ENCODE measurements around the gene ZNF791. TPM values are rescaled to one million over a fixed set of nuclear protein-coding genes. Genes with fewer than 3 reads are reported as not detected.

ZNF791 gene
- total and polyA plus RNA-seq, 4 donors = 5.5 to 33.4 (median 15.4) TPM

DNA sequence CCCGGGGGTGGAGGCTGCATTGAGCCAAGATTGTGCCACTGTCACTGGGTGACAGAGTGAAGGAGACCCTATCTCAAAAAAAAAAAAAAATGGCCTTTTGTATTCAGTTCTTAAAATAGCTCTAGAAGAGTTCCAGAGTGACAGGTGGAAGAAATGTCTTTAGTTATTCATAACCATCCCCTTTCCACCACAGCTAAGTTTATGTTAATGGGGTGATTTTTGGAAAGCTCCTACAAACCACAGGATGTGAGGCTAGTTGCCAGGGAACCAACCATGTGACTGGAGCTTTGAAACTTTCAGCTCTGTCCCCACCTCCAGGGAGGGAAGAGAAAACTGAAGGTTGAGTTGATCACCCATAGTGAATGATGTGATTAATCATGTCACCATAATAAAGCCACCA is 7.0 kb upstream of the ZNF791 start:
- ATAC-seq (ENCODE audit: insufficient read depth, low FRiP score) (no peak), DNase-seq (peak; percentile 20 to 61 (median 53))
- H3K9ac ChIP-seq (ENCODE audit: insufficient read depth in 1 of 2, low read length in 2 of 2) = no peak overlapping the region
- H3K27me3 ChIP-seq (ENCODE audit: control insufficient read depth in 3 of 3, insufficient read depth in 3 of 3, low read length in 2 of 3) = no peaks in the 10 kb centered on the region
- 85 to 94% methylated on average over 1 of the region's 1 CpG for WGBS, 2 donors
- peaks cover 0 to under 1% (median 0%) of the 10 kb centered on the region in 5 donors for H3K4me1 ChIP-seq (ENCODE audit: control insufficient read depth in 5 of 5, insufficient read depth in 5 of 5, low read length in 5 of 5)
- TF ChIP-seq, protein P1, sequence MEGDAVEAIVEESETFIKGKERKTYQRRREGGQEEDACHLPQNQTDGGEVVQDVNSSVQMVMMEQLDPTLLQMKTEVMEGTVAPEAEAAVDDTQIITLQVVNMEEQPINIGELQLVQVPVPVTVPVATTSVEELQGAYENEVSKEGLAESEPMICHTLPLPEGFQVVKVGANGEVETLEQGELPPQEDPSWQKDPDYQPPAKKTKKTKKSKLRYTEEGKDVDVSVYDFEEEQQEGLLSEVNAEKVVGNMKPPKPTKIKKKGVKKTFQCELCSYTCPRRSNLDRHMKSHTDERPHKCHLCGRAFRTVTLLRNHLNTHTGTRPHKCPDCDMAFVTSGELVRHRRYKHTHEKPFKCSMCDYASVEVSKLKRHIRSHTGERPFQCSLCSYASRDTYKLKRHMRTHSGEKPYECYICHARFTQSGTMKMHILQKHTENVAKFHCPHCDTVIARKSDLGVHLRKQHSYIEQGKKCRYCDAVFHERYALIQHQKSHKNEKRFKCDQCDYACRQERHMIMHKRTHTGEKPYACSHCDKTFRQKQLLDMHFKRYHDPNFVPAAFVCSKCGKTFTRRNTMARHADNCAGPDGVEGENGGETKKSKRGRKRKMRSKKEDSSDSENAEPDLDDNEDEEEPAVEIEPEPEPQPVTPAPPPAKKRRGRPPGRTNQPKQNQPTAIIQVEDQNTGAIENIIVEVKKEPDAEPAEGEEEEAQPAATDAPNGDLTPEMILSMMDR (IDR thresholded peaks at IDR 0.05; ENCODE audit: control extremely low read depth, extremely low read depth) = no peak
- peaks cover 0 to 23% (median 6%) of the 10 kb centered on the region in 4 donors for H3K36me3 ChIP-seq (ENCODE audit: control insufficient read depth in 4 of 4, insufficient read depth in 4 of 4, low read length in 4 of 4)
- H3K4me3 ChIP-seq = no peak overlapping the region
- no peak overlapping the region for H3K27ac ChIP-seq (ENCODE audit: low read depth in 1 of 2, low read length in 1 of 2)
- H3K9me3 ChIP-seq (ENCODE audit: control insufficient read depth in 4 of 4, insufficient read depth in 3 of 4, low read length in 3 of 4) = no peaks in the 10 kb centered on the region

DNA sequence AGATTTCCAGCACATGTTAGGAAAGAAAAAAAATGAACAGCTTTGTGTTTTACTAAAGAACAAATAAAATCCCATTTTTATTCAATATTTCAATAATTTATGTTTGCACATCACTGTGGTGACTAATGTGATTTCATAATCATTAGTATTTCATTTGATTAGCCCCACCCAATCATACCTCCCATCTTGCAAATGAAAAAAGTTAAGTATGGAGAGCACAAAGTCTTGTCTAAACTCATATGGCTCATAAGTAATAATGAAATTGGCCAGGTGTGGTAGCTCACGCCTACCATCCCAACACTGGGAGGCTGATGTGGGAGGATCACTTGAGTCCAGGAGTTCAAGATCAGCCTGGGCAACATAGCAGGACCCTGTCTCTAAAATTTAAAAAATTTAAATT is 3.9 kb upstream of the ZNF791 start:
- TF ChIP-seq, protein P1 (IDR thresholded peaks at IDR 0.05; ENCODE audit: control extremely low read depth, extremely low read depth) = no peak

DNA sequence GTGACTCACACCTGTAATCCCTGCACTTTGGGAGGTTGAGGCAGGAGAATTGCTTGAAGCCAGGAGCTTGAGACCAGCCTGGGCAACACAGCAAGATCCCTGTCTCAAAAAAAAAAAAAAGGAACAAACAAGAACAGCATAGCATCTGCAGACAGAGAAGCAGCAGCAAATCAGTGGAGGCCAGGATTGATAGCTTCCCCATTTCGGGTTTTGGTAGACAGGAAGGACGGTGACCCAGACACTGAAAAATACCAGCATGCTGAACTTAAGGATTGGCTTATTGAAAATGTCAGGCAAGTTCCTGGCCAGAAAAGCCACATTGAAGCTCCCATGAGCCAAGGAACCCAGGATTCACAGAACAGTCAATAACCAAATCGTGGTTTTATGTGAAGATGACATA is 3.1 kb upstream of the ZNF791 start:
- H3K27ac ChIP-seq (ENCODE audit: low read depth in 1 of 2, low read length in 1 of 2) = no peak overlapping the region
- peaks cover 0 to 12% (median 5%) of the 10 kb centered on the region in 5 donors for H3K4me1 ChIP-seq (ENCODE audit: control insufficient read depth in 5 of 5, insufficient read depth in 5 of 5, low read length in 5 of 5)
- H3K9me3 ChIP-seq (ENCODE audit: control insufficient read depth in 4 of 4, insufficient read depth in 3 of 4, low read length in 3 of 4) = no peaks in the 10 kb centered on the region
- H3K27me3 ChIP-seq (ENCODE audit: control insufficient read depth in 3 of 3, insufficient read depth in 3 of 3, low read length in 2 of 3) = no peaks in the 10 kb centered on the region
- ATAC-seq (ENCODE audit: insufficient read depth, low FRiP score) = no peak
- no peak overlapping the region for H3K4me3 ChIP-seq
- H3K36me3 ChIP-seq (ENCODE audit: control insufficient read depth in 4 of 4, insufficient read depth in 4 of 4, low read length in 4 of 4) = peaks cover 0 to 24% (median 4%) of the 10 kb centered on the region in 4 donors
- H3K9ac ChIP-seq (ENCODE audit: insufficient read depth in 1 of 2, low read length in 2 of 2) = no peak overlapping the region
- 58 to 82% methylated on average over 3 of the region's 3 CpGs for WGBS, 2 donors
- no peak for DNase-seq
- TF ChIP-seq, protein P1 (IDR thresholded peaks at IDR 0.05; ENCODE audit: control extremely low read depth, extremely low read depth) = no peak

More for the DNA sequence above, 3.9 kb upstream of the ZNF791 start:
- H3K9ac ChIP-seq (ENCODE audit: insufficient read depth in 1 of 2, low read length in 2 of 2) = no peak overlapping the region
- DNase-seq = no peak
- H3K9me3 ChIP-seq (ENCODE audit: control insufficient read depth in 4 of 4, insufficient read depth in 3 of 4, low read length in 3 of 4) = no peaks in the 10 kb centered on the region
- peaks cover 0 to 24% (median 5%) of the 10 kb centered on the region in 4 donors for H3K36me3 ChIP-seq (ENCODE audit: control insufficient read depth in 4 of 4, insufficient read depth in 4 of 4, low read length in 4 of 4)
- WGBS, 2 donors = 95 to 97% methylated on average over 1 of the region's 1 CpG
- H3K4me3 ChIP-seq = no peak overlapping the region
- no peak for ATAC-seq (ENCODE audit: insufficient read depth, low FRiP score)
- no peak overlapping the region for H3K27ac ChIP-seq (ENCODE audit: low read depth in 1 of 2, low read length in 1 of 2)
- H3K4me1 ChIP-seq (ENCODE audit: control insufficient read depth in 5 of 5, insufficient read depth in 5 of 5, low read length in 5 of 5) = peaks cover 0 to 8% (median 5%) of the 10 kb centered on the region in 5 donors
- H3K27me3 ChIP-seq (ENCODE audit: control insufficient read depth in 3 of 3, insufficient read depth in 3 of 3, low read length in 2 of 3) = no peaks in the 10 kb centered on the region

DNA sequence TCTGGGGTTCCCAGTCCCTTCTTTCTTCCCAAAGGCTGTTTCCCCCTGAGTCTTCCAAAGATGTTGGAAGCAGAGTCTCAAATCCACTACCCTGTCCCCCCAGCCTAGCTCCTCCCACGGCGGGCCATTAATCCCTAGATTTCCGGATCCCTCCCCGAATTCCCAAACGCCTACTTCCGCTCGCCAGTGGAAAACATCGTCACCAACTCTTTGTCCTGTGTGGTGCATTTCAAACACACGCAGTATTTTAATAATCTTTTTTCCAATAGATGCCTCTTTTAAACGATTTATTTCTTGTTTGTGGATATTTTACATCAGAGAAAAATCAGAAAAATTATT is 610 bp downstream of the ZNF791 start:
- Histone ChIP-seq H3K36me3 (ENCODE audit: control insufficient read depth in 4 of 4, insufficient read depth in 4 of 4, low read length in 4 of 4) (peaks cover 2 to 22% (median 6%) of the 10 kb centered on the region in 4 donors), H3K4me1 (ENCODE audit: control insufficient read depth in 5 of 5, insufficient read depth in 5 of 5, low read length in 5 of 5) (peaks cover 0 to 12% (median 5%) of the 10 kb centered on the region in 5 donors), H3K4me3 (peak overlapping the region; percentile 91), H3K27me3 (ENCODE audit: control insufficient read depth in 3 of 3, insufficient read depth in 3 of 3, low read length in 2 of 3) (no peaks in the 10 kb centered on the region), H3K27ac (ENCODE audit: low read depth in 1 of 2, low read length in 1 of 2) (peak overlapping the region; percentile 96 to 99), H3K9ac (ENCODE audit: insufficient read depth in 1 of 2, low read length in 2 of 2) (peak overlapping the region; percentile 92 to 95), H3K9me3 (ENCODE audit: control insufficient read depth in 4 of 4, insufficient read depth in 3 of 4, low read length in 3 of 4) (no peaks in the 10 kb centered on the region)
- WGBS, 2 donors = 0 to 1% methylated on average over 10 of the region's 10 CpGs
- ATAC-seq (ENCODE audit: insufficient read depth, low FRiP score) (peak; percentile 37), DNase-seq (peak; percentile 88 to 92 (median 92))
- TF ChIP-seq, protein P1 (IDR thresholded peaks at IDR 0.05; ENCODE audit: control extremely low read depth, extremely low read depth) = no peak
